GM12878 (cell line): ENCODE data around the gene LAIR1. TPM values are rescaled to one million over a fixed set of nuclear protein-coding genes. Genes with fewer than 3 reads are reported as not detected.
A peak's percentile ranks its signal among the peaks of the same experiment; 100 is the strongest.

ENCODE experiments used
- ATAC-seq: fragments of 200-7000 bp; cut with Tn5 transposase; 3 replicates; pipeline ENCODE4 v1.9.1; 2020; ENCODE audit warnings: mild to moderate bottlenecking, moderate library complexity
- BruUV-seq: library from RNA; stranded (reverse); fragments of 400-500 nt; replicated peaks from 2 replicates; lab custom pipeline; 2021; lab: Mats Ljungman, UMichigan
- CTCF ChIA-PET: fragments of 300-600 bp; sonication (Branson Sonifier 250); formaldehyde crosslinking; extraction: SDS; loops from one replicate; lab custom pipeline; 2021; ENCODE audit warnings: inconsistent platforms; lab: Yijun Ruan, JAX
- POLR2A ChIA-PET: fragments of 350-600 bp; formaldehyde crosslinking; extraction: SDS; loops from one replicate; lab custom pipeline; 2021; ENCODE audit warnings: inconsistent platforms; lab: Charles Lee
- RAD21 ChIA-PET: fragments of 300-600 bp; sonication (Branson Sonifier 250); formaldehyde crosslinking; loops from one replicate; lab custom pipeline; 2023; ENCODE audit warnings: antibody characterized with exemption; ENCODE audit not compliant: unreplicated experiment; lab: Charles Lee
- SMC1A ChIA-PET: fragments of 300-600 bp; sonication (Branson Sonifier 250); formaldehyde crosslinking; loops from one replicate; lab custom pipeline; 2023; ENCODE audit not compliant: unreplicated experiment, uncharacterized antibody; lab: Charles Lee
- DNase-seq: peaks from one replicate; pipeline ENCODE4 v3.0.0-alpha.2; 2011; ENCODE audit warnings: low read depth, low spot score
- FAIRE-seq: peaks from 3 replicates; lab custom pipeline; 2011; peaks lifted over from hg19 to GRCh38; lab: Jason Lieb, UNC
- H2AFZ ChIP-seq: 2 replicates; pipeline ENCODE4 v1.6.0; 2011; ENCODE audit warnings: low read depth, low read length, control low read depth; ENCODE audit not compliant: control insufficient read depth
- H3K27ac ChIP-seq: 2 replicates; pipeline ENCODE4 v1.5.1; 2011; ENCODE audit warnings: control low read depth; ENCODE audit not compliant: control insufficient read depth, insufficient read depth
- H3K27me3 ChIP-seq, 2 experiments: replicated peaks in 1 of 2; 2 replicates each; pipeline versions ENCODE4 v1.6.0 to v1.6.1; 2011; ENCODE audit warnings: low read length in 1 of 2; ENCODE audit not compliant: control insufficient read depth in 2 of 2, insufficient read depth in 2 of 2
- H3K36me3 ChIP-seq, 2 experiments: 2 replicates each; pipeline ENCODE4 v1.5.1; 2011; ENCODE audit warnings: low read length in 1 of 2; ENCODE audit not compliant: control insufficient read depth in 2 of 2, insufficient read depth in 2 of 2
- H3K4me1 ChIP-seq: 2 replicates; pipeline ENCODE4 v1.6.1; 2011; ENCODE audit warnings: mild to moderate bottlenecking, low read length, moderate library complexity, mixed read lengths; ENCODE audit not compliant: control insufficient read depth, insufficient read depth
- H3K4me2 ChIP-seq: 2 replicates; pipeline ENCODE4 v1.6.0; 2011; ENCODE audit warnings: control low read depth; ENCODE audit not compliant: control insufficient read depth, insufficient read depth
- H3K4me3 ChIP-seq: fragments of 200-600 bp; sonication (generic); 2 replicates; pipeline ENCODE4 v1.5.1; 2016
- H3K79me2 ChIP-seq: 2 replicates; pipeline ENCODE4 v1.6.0; 2011; ENCODE audit warnings: low read length; ENCODE audit not compliant: control insufficient read depth, insufficient read depth
- H3K9ac ChIP-seq: 2 replicates; pipeline ENCODE4 v1.8.0; 2011; ENCODE audit warnings: low read length, control low read depth, mixed read lengths; ENCODE audit not compliant: control insufficient read depth, insufficient read depth
- H3K9me3 ChIP-seq: replicated peaks from 3 replicates; pipeline ENCODE4 v1.5.1; 2011; ENCODE audit warnings: mild to moderate bottlenecking, low read length; ENCODE audit not compliant: control insufficient read depth, insufficient read depth
- H4K20me1 ChIP-seq: 2 replicates; pipeline ENCODE4 v1.6.0; 2011; ENCODE audit not compliant: control insufficient read depth, insufficient read depth
- BACH1 ChIP-seq: fragments of 450-650 bp; IDR thresholded peaks from 2 replicates; pipeline ENCODE4 v1.6.1; 2017; ENCODE audit warnings: mild to moderate bottlenecking, borderline replicate concordance
- CTCF ChIP-seq, 3 experiments: IDR thresholded peaks in 2 of 3; conservative IDR thresholded peaks in 1 of 3; 2 replicates each; pipeline ENCODE4 v1.5.1; 2011; ENCODE audit warnings: low read depth in 3 of 3, low read length in 3 of 3, mild to moderate bottlenecking in 3 of 3, control low read depth in 2 of 3, moderate library complexity in 2 of 3, inconsistent platforms in 1 of 3, mixed read lengths in 1 of 3; ENCODE audit not compliant: control insufficient read depth in 2 of 3, insufficient read depth in 1 of 3; ENCODE audit errors: extremely low read depth in 1 of 3
- CUX1 ChIP-seq: IDR thresholded peaks from 2 replicates; pipeline ENCODE4 v1.6.1; 2012; ENCODE audit warnings: improper control_type of control experiment, low read depth, low read length; ENCODE audit not compliant: insufficient replicate concordance
- HDAC6 ChIP-seq: fragments of 200-600 bp; sonication (generic); IDR thresholded peaks from one replicate; pipeline ENCODE4 v1.8.0; 2017; ENCODE audit warnings: antibody characterized with exemption; ENCODE audit not compliant: unreplicated experiment
- JUNB ChIP-seq: IDR thresholded peaks from 2 replicates; pipeline ENCODE4 v1.6.1; 2016; ENCODE audit warnings: antibody characterized with exemption, mild to moderate bottlenecking
- LARP7 ChIP-seq: fragments of 450-650 bp; IDR thresholded peaks from 2 replicates; pipeline ENCODE4 v1.6.1; 2017; ENCODE audit warnings: mild to moderate bottlenecking
- MEF2A ChIP-seq: IDR thresholded peaks from 2 replicates; pipeline ENCODE4 v1.6.1; 2011; ENCODE audit warnings: low read depth, mild to moderate bottlenecking, low read length, moderate library complexity; ENCODE audit not compliant: insufficient read depth
- NFIC ChIP-seq: IDR thresholded peaks from 2 replicates; pipeline ENCODE4 v1.6.1; 2012; ENCODE audit warnings: low read depth, mild to moderate bottlenecking, inconsistent platforms, low read length, moderate library complexity
- NR2C1 ChIP-seq: fragments of 450-650 bp; IDR thresholded peaks from 2 replicates; pipeline ENCODE4 v1.6.1; 2017; ENCODE audit warnings: antibody characterized with exemption, mild to moderate bottlenecking, moderate library complexity
- NR2F1 ChIP-seq: fragments of 450-650 bp; conservative IDR thresholded peaks from 2 replicates; pipeline ENCODE4 v1.6.1; 2017; ENCODE audit warnings: mild to moderate bottlenecking
- PAX8 ChIP-seq: fragments of 450-650 bp; IDR thresholded peaks from 2 replicates; pipeline ENCODE4 v1.6.1; 2017; ENCODE audit warnings: mild to moderate bottlenecking, moderate library complexity
- SIN3A ChIP-seq: IDR thresholded peaks from 2 replicates; pipeline ENCODE4 v1.6.1; 2012; ENCODE audit warnings: low read depth, low read length, improper control_type of control experiment
- SMAD1 ChIP-seq: fragments of 450-650 bp; IDR thresholded peaks from 2 replicates; pipeline ENCODE4 v1.6.1; 2018; ENCODE audit warnings: mild to moderate bottlenecking, low read depth; ENCODE audit not compliant: partially characterized antibody
- SMAD5 ChIP-seq: IDR thresholded peaks from 2 replicates; pipeline ENCODE4 v1.6.1; 2016; ENCODE audit warnings: antibody characterized with exemption, low read depth
- STAT1 ChIP-seq: fragments of 450-650 bp; conservative IDR thresholded peaks from 2 replicates; pipeline ENCODE4 v1.6.1; 2014; ENCODE audit warnings: antibody characterized with exemption, mild to moderate bottlenecking
- SUPT20H ChIP-seq: IDR thresholded peaks from 2 replicates; pipeline ENCODE4 v1.6.1; 2011; ENCODE audit warnings: low read depth, mild to moderate bottlenecking, low read length, moderate library complexity, borderline replicate concordance; ENCODE audit not compliant: control insufficient read depth
- TBL1XR1 ChIP-seq: IDR thresholded peaks from 2 replicates; pipeline ENCODE4 v1.6.1; 2012; ENCODE audit warnings: low read depth, low read length, improper control_type of control experiment
- YBX1 ChIP-seq: fragments of 450-650 bp; IDR thresholded peaks from 2 replicates; pipeline ENCODE4 v1.6.1; 2016; ENCODE audit warnings: antibody characterized with exemption
- WGBS: methylation state at CpG from one replicate; pipeline ENCODE4 v1.1.6; 2016; ENCODE audit warnings: low lambda C conversion rate; ENCODE audit not compliant: insufficient replicate concordance, insufficient coverage; ENCODE audit errors: missing lambda C conversion rate; 5-methylcytosine and 5-hydroxymethylcytosine counted together
- in situ Hi-C: fragments of 300-500 bp; cut with MboI; formaldehyde crosslinking; loops from 9 replicates; pipeline ENCODE4 v1.14.3; 2018; ENCODE audit warnings: mixed read lengths
- intact Hi-C: fragments of 100-400 bp; cut with micrococcal nuclease; formaldehyde crosslinking; loops from one replicate; pipeline ENCODE4 v1.14.2; 2022; ENCODE audit not compliant: unreplicated experiment
- polyA plus RNA-seq, 11 experiments: library from polyadenylated mRNA; depleted of rRNA in 4 of 11; unstranded in 6 of 11; stranded (reverse) in 5 of 11; fragments of >200 nt; fragmentation: Nextera tagmentation in 4 of 11; fragmentation: Illumina TruSeq in 1 of 11; extraction: Ambion mirVana in 4 of 11; extraction: Trizol in 1 of 11; gene quantifications; 1 replicate in 1 of 11; 2 replicates in 10 of 11; pipeline versions ENCODE4 v1.2.1 to v1.2.3, GENCODE V29; 2011 to 2016; ENCODE audit warnings: inconsistent platforms in 2 of 11, missing spikeins in 2 of 11, low read depth in 1 of 11
- total RNA-seq, 4 experiments: library from RNA; depleted of rRNA in 3 of 4; stranded (reverse); fragments of >200 nt in 3 of 4; fragmentation: Illumina TruSeq in 1 of 4; extraction: Trizol in 1 of 4; gene quantifications; 2 replicates each; pipeline versions ENCODE4 v1.2.1 to v1.2.3, GENCODE V29; 2013 to 2021

The LAIR1 gene
- total and polyA plus RNA-seq, 10 of the 15 experiments (the other 5 are each of a cell fraction or from before 2014, with no cell fraction given), result 8.6 to 58.2 (median 35.3) TPM

DNA sequence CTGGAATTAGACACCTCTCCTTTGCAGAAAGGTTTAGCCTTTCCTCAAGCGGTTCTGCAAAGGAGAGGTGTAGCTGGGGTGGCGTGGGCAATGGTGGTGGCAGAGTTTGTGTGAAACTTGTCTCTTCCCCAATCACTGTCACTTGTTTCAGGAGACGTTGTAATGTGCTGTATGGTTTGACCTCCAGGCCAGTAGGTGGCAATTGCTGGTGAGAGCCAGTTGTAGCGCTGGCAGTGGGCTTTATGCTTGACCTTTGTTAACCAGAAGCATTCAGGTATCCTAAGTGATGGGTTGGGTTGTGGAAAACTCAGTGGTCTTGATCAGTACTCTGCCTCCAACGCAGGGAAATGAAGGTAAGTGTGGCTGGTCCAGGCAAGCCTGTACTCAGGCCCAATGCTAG lies 39.1 kb downstream of the LAIR1 start:
- no peaks in the 10 kb centered on the region for H3K4me1 ChIP-seq
- H3K36me3 ChIP-seq, result no peaks in the 10 kb centered on the region
- H3K4me3 ChIP-seq, result no peak overlapping the region
- peaks cover 4% of the 10 kb centered on the region; the same call in 2 of the 3 replicates for H3K9me3 ChIP-seq
- SMC1A ChIA-PET, result interaction anchor here (0.6 to 6.4 kb wide), 6 partner anchors 15 to 64 kb away, joined by 3 to 116 read pairs (median 5); no protein-coding TSS in a partner anchor
- BruUV-seq, result no TSS peak
- FAIRE-seq (no peak), ATAC-seq (peak; percentile 69), DNase-seq (no peak)
- H3K9ac ChIP-seq, result no peak overlapping the region
- no peak overlapping the region for H3K4me2 ChIP-seq
- WGBS, result 53% methylated on average over 5 of the region's 5 CpGs
- no peaks in the 10 kb centered on the region for H3K79me2 ChIP-seq
- H3K27me3 ChIP-seq, result no peaks in the 10 kb centered on the region
- RAD21 ChIA-PET, result interaction anchor here (1.1 to 6.1 kb wide), 5 partner anchors 14 to 64 kb away, joined by 3 to 94 read pairs (median 10); partner anchors contain the start of gene LILRA4
- H4K20me1 ChIP-seq, result no peaks in the 10 kb centered on the region
- no peak overlapping the region for H2AFZ ChIP-seq
- POLR2A ChIA-PET, result interaction anchor here (2.1 kb wide), 1 partner anchor 25 kb away, joined by 4 read pairs; no protein-coding TSS in a partner anchor
- in situ Hi-C loops, result loop anchor here (5.0 kb wide), 1 partner anchor 67 kb away; no protein-coding TSS in a partner anchor
- CTCF ChIA-PET, result interaction anchor here (1.1 to 9.9 kb wide), 5 partner anchors 20 to 65 kb away, joined by 3 to 205 read pairs (median 13); no protein-coding TSS in a partner anchor
- intact Hi-C loops, result loop anchor here (1.0 kb wide), 2 partner anchors 29 to 66 kb away; no protein-coding TSS in a partner anchor
- H3K27ac ChIP-seq, result no peak overlapping the region
- no peak for TF ChIP-seq CUX1
- TF ChIP-seq JUNB, result no peak
- TF ChIP-seq SIN3A, result no peak
- TF ChIP-seq BACH1, result no peak
- no peak for TF ChIP-seq YBX1
- TF ChIP-seq MEF2A, result no peak
- TF ChIP-seq CTCF (IDR thresholded peaks at IDR 0.05 in 2 of 3, conservative IDR thresholded peaks at IDR 0.05 in 1 of 3; ENCODE audit: control insufficient read depth in 2 of 3, extremely low read depth in 1 of 3, insufficient read depth in 1 of 3, low read depth in 3 of 3, low read length in 3 of 3), result 0 out of 6 replicates have a peak, but pooled peaks of 1 of the 3 experiments have one; percentile 9
- TF ChIP-seq NR2C1, result peak; percentile 85
- TF ChIP-seq SMAD1, result no peak
- TF ChIP-seq STAT1, result no peak
- TF ChIP-seq SUPT20H, result no peak
- TF ChIP-seq PAX8, result no peak
- TF ChIP-seq LARP7, result peak; percentile 38; the same call in 1 of the 2 replicates
- TF ChIP-seq SMAD5, result no peak
- TF ChIP-seq NR2F1, result 0 out of 2 replicates have a peak, but pooled peaks have one; percentile 23
- TF ChIP-seq HDAC6, result no peak
- TF ChIP-seq TBL1XR1, result no peak
- no peak for TF ChIP-seq NFIC
